Tibial nerve (tissue), 4 donors: ENCODE measurements around the gene CARD14.

Experiments
- CTCF ChIP-seq, 5 experiments: fragments of 200-600 bp in 3 of 5; fragments of 450-650 bp in 2 of 5; sonication (generic) in 3 of 5; IDR thresholded peaks; one replicate each; pipeline ENCODE4 v1.5.1; 2016 to 2019; ENCODE audit warnings: antibody characterized with exemption in 5 of 5, mild to moderate bottlenecking in 3 of 5, moderate library complexity in 2 of 5
- EP300 ChIP-seq, 2 donors: sonication (generic); formaldehyde crosslinking; IDR thresholded peaks; one replicate each; pipeline ENCODE4 v1.6.1; 2017; ENCODE audit warnings: antibody characterized with exemption in 2 of 2, mild to moderate bottlenecking in 1 of 2

- TF ChIP-seq CTCF (IDR thresholded peaks at IDR 0.05) = no peak
- no peak for TF ChIP-seq EP300 (IDR thresholded peaks at IDR 0.05)
These were observed 26.9 kb upstream of the CARD14 start for GRCh38 chr17:80142929-80143328.
